HepG2 (cell line): ENCODE measurements around the gene CLIC5. TPM values are rescaled to one million over a fixed set of nuclear protein-coding genes. Genes with fewer than 3 reads are reported as not detected.

Experiments used
- ATAC-seq: fragments of 200-7000 bp; cut with Tn5 transposase; 3 replicates; pipeline ENCODE4 v1.9.1; 2020; ENCODE audit warnings: mild to moderate bottlenecking, moderate library complexity
- BruUV-seq: library from RNA; stranded (reverse); fragments of 400-500 nt; replicated peaks from 2 replicates; lab custom pipeline; 2021; lab: Mats Ljungman, UMichigan
- CTCF ChIA-PET: fragments of 300-600 bp; formaldehyde crosslinking; extraction: SDS; loops from one replicate; lab custom pipeline; 2021; ENCODE audit warnings: low total read pairs, inconsistent platforms, low intra/inter-chr PET ratio; lab: Yijun Ruan, JAX
- POLR2A ChIA-PET: fragments of 350-600 bp; sonication (Branson Sonifier 250); formaldehyde crosslinking; loops from one replicate; lab custom pipeline; 2020; ENCODE audit warnings: antibody characterized with exemption, inconsistent platforms; lab: Yijun Ruan, JAX
- DNase-seq: peaks from one replicate; pipeline ENCODE4 v3.0.0-alpha.2; 2015; ENCODE audit warnings: low spot score
- FAIRE-seq: peaks from 3 replicates; lab custom pipeline; 2011; peaks lifted over from hg19 to GRCh38; lab: Jason Lieb, UNC
- H2AFZ ChIP-seq: one replicate; pipeline ENCODE4 v1.6.1; 2011; ENCODE audit warnings: low read length, inconsistent platforms
- H3K27ac ChIP-seq: fragments of 300-600 bp; 3 replicates; pipeline ENCODE4 v1.8.0; 2011; ENCODE audit warnings: mixed run types, mild to moderate bottlenecking, mixed read lengths, low read length, inconsistent platforms; ENCODE audit not compliant: insufficient read depth; ENCODE audit errors: extremely low read length
- H3K27me3 ChIP-seq, 2 experiments: fragments of 200-600 bp in 1 of 2; 2 replicates in 1 of 2; 3 replicates in 1 of 2; pipeline versions ENCODE4 v1.6.0 to v1.8.0; 2011; ENCODE audit warnings: low read length in 2 of 2, mild to moderate bottlenecking in 2 of 2, moderate library complexity in 2 of 2, inconsistent platforms in 1 of 2; ENCODE audit not compliant: insufficient read depth in 2 of 2, control insufficient read depth in 1 of 2
- H3K36me3 ChIP-seq, 2 experiments: fragments of 200-600 bp in 1 of 2; replicated peaks in 1 of 2; 2 replicates in 1 of 2; 3 replicates in 1 of 2; pipeline versions ENCODE4 v1.5.1 to v1.8.0; 2011; ENCODE audit warnings: low read length in 2 of 2, inconsistent platforms in 1 of 2; ENCODE audit not compliant: insufficient read depth in 2 of 2, control insufficient read depth in 1 of 2
- H3K4me1 ChIP-seq: 2 replicates; pipeline ENCODE4 v1.5.1; 2012; ENCODE audit warnings: low read length, inconsistent platforms; ENCODE audit not compliant: insufficient read depth
- H3K4me2 ChIP-seq: 2 replicates; pipeline ENCODE4 v1.6.0; 2011; ENCODE audit warnings: low read depth, low read length, inconsistent platforms
- H3K4me3 ChIP-seq, 3 experiments: fragments of 200-600 bp in 1 of 3; sonication (generic), shearing (Covaris generic) in 1 of 3; replicated peaks in 1 of 3; 2 replicates each; pipeline ENCODE4 v1.5.1; 2011 to 2016; ENCODE audit warnings: low read length in 3 of 3, inconsistent platforms in 2 of 3, low read depth in 2 of 3, mild to moderate bottlenecking in 2 of 3, control low read depth in 1 of 3, mixed read lengths in 1 of 3; ENCODE audit not compliant: insufficient read depth in 1 of 3
- H3K79me2 ChIP-seq: one replicate; pipeline ENCODE4 v1.6.1; 2011; ENCODE audit warnings: low read length, inconsistent platforms; ENCODE audit not compliant: insufficient read depth
- H3K9ac ChIP-seq: 2 replicates; pipeline ENCODE4 v1.6.0; 2011; ENCODE audit warnings: mild to moderate bottlenecking, low read depth, low read length, inconsistent platforms; ENCODE audit not compliant: insufficient read depth
- H3K9me3 ChIP-seq: 2 replicates; pipeline ENCODE4 v1.5.1; 2012; ENCODE audit warnings: mild to moderate bottlenecking, low read length
- H4K20me1 ChIP-seq: 2 replicates; pipeline ENCODE4 v1.6.0; 2011; ENCODE audit warnings: inconsistent platforms, mild to moderate bottlenecking, low read length, moderate library complexity; ENCODE audit not compliant: insufficient read depth
- ETV6 ChIP-seq: sonication (generic); formaldehyde crosslinking; conservative IDR thresholded peaks from 2 replicates; pipeline ENCODE4 v1.4.0; 2020; ENCODE audit warnings: missing genetic modification reagents
- HMG20B ChIP-seq: conservative IDR thresholded peaks from 2 replicates; pipeline ENCODE4 v1.6.1; 2016; ENCODE audit warnings: missing genetic modification reagents, missing compliant biosample characterization
- HOXA3 ChIP-seq: sonication (generic); formaldehyde crosslinking; IDR thresholded peaks from 2 replicates; pipeline ENCODE4 v1.5.0; 2020; ENCODE audit warnings: missing genetic modification reagents
- MBD4 ChIP-seq: IDR thresholded peaks from 2 replicates; pipeline ENCODE4 v1.6.1; 2012; ENCODE audit warnings: low read length, inconsistent platforms, borderline replicate concordance
- MTERF4 ChIP-seq: sonication (generic); formaldehyde crosslinking; IDR thresholded peaks from 2 replicates; pipeline ENCODE4 v1.8.0; 2023; ENCODE audit warnings: mild to moderate bottlenecking, missing genetic modification reagents
- SIN3A ChIP-seq: IDR thresholded peaks from 2 replicates; pipeline ENCODE4 v1.6.1; 2011; ENCODE audit warnings: low read depth, mild to moderate bottlenecking, control low read depth, low read length, borderline replicate concordance
- ZBTB7A ChIP-seq: sonication (generic); formaldehyde crosslinking; IDR thresholded peaks from 2 replicates; pipeline ENCODE4 v1.8.0; 2022; ENCODE audit warnings: mild to moderate bottlenecking, missing genetic modification reagents
- ZMAT5 ChIP-seq: sonication (generic); formaldehyde crosslinking; IDR thresholded peaks from 2 replicates; pipeline ENCODE4 v1.5.0; 2020; ENCODE audit warnings: mild to moderate bottlenecking, low read depth, missing genetic modification reagents, borderline replicate concordance
- ZNF281 ChIP-seq: sonication (generic); formaldehyde crosslinking; IDR thresholded peaks from 2 replicates; pipeline ENCODE4 v1.4.0; 2020; ENCODE audit warnings: missing genetic modification reagents, borderline replicate concordance
- ZNF329 ChIP-seq: sonication (generic); formaldehyde crosslinking; IDR thresholded peaks from 2 replicates; pipeline ENCODE4 v1.9.0; 2021; ENCODE audit warnings: low read depth, mild to moderate bottlenecking, missing genetic modification reagents
- ZNF367 ChIP-seq: sonication (generic); formaldehyde crosslinking; IDR thresholded peaks from 2 replicates; pipeline ENCODE4 v1.4.0; 2020; ENCODE audit warnings: missing genetic modification reagents, borderline replicate concordance
- ZNF652 ChIP-seq: IDR thresholded peaks from 2 replicates; pipeline ENCODE4 v1.6.1; 2016; ENCODE audit warnings: low read depth, borderline replicate concordance
- ZNF687 ChIP-seq: sonication (generic); formaldehyde crosslinking; IDR thresholded peaks from 2 replicates; pipeline ENCODE4 v1.5.1; 2020; ENCODE audit warnings: mild to moderate bottlenecking, missing genetic modification reagents, moderate library complexity
- ZNF768 ChIP-seq: sonication (generic); formaldehyde crosslinking; IDR thresholded peaks from 2 replicates; pipeline ENCODE4 v1.4.0; 2020; ENCODE audit warnings: missing genetic modification reagents
- WGBS: methylation state at CpG from one replicate; pipeline ENCODE4 v1.1.6; 2017; ENCODE audit warnings: low lambda C conversion rate; 5-methylcytosine and 5-hydroxymethylcytosine counted together
- in situ Hi-C: cut with HindIII; loops from 2 replicates; pipeline ENCODE4 v1.10.0; 2017; ENCODE audit warnings: low pct_unique_long_range_greater_than_20kb; ENCODE audit not compliant: extremely low pct_ligation_motif_present
- intact Hi-C: fragments of 100-400 bp; cut with micrococcal nuclease; formaldehyde crosslinking; loops from one replicate; pipeline ENCODE4 v1.10.0; 2022; ENCODE audit not compliant: unreplicated experiment
- polyA plus RNA-seq, 8 experiments: library from polyadenylated mRNA; depleted of rRNA in 3 of 8; stranded (reverse) in 7 of 8; unstranded in 1 of 8; fragments of >200 nt; fragmentation: Illumina TruSeq in 4 of 8; extraction: Trizol in 4 of 8; gene quantifications; 2 replicates each; pipeline versions ENCODE4 v1.2.1 to v1.2.3, GENCODE V29; 2011 to 2016; ENCODE audit warnings: low read depth in 4 of 8, missing spikeins in 1 of 8, mixed read lengths in 1 of 8; ENCODE audit not compliant: insufficient read depth in 1 of 8
- total RNA-seq, 5 experiments: library from RNA; depleted of rRNA; stranded (reverse); fragments of >200 nt; fragmentation: Illumina TruSeq; extraction: Trizol; gene quantifications; 2 replicates each; pipeline ENCODE4 v1.2.3, GENCODE V29; 2016; ENCODE audit warnings: low read depth in 1 of 5

The CLIC5 gene
- total and polyA plus RNA-seq, 2 of the 13 experiments (the other 11 are each of a cell fraction or from before 2014, with no cell fraction given) = not detected

DNA sequence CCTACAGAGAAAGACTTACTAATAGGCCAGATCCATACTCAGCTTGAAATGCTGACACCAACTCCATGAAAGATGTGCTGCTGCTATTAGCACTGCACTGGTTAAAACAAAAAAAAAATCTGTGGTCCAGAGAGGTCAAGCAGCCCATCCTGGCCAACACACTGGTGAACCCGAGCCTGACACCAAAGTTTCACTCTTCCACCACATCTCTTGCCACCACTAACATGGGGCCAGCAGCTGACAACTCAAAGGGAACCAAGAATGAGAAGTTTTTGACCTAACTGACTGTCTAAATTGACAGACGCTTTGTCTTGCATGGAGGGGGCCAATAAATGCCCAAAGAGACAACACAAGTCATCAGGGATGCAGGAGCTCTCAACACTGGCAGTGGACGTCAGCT lies 5.4 kb downstream of the CLIC5 start:
- H3K9ac ChIP-seq = no peak overlapping the region
- ChIA-PET CTCF (no interaction called here), POLR2A (no interaction called here)
- H3K36me3 ChIP-seq = no peaks in the 10 kb centered on the region
- no peak overlapping the region for H2AFZ ChIP-seq
- no peaks in the 10 kb centered on the region for H4K20me1 ChIP-seq
- ATAC-seq (no peak), DNase-seq (no peak), FAIRE-seq (no peak)
- H3K79me2 ChIP-seq = no peaks in the 10 kb centered on the region
- intact Hi-C loops = no loop called here
- H3K9me3 ChIP-seq = no peaks in the 10 kb centered on the region
- in situ Hi-C loops = no loop called here
- peaks cover 15% of the 10 kb centered on the region for H3K4me1 ChIP-seq
- H3K4me2 ChIP-seq = no peak overlapping the region
- no peak for TF ChIP-seq ZNF329 (CRISPR knock-in tag)
- no peak for TF ChIP-seq SIN3A
- no peak for TF ChIP-seq MBD4
- no peak for TF ChIP-seq ETV6
- no peak for TF ChIP-seq ZNF652 (CRISPR knock-in tag)
- TF ChIP-seq ZBTB7A = no peak
- no peak for TF ChIP-seq ZNF687 (CRISPR knock-in tag)
- no peak for TF ChIP-seq ZNF768 (CRISPR knock-in tag)
- no peak for TF ChIP-seq HMG20B (CRISPR knock-in tag)
- no peak for TF ChIP-seq HOXA3 (CRISPR knock-in tag)
- no peak for TF ChIP-seq MTERF4 (CRISPR knock-in tag)
- TF ChIP-seq ZNF281 (CRISPR knock-in tag) = no peak
- no peak for TF ChIP-seq ZMAT5 (CRISPR knock-in tag)
- no peak for TF ChIP-seq ZNF367
- no peak overlapping the region for H3K27ac ChIP-seq
- WGBS = 0% methylated on average over 3 of the region's 3 CpGs
- H3K27me3 ChIP-seq = peaks cover 0 to 27% of the 10 kb centered on the region in 2 experiments; a peak in 4 of 5 replicates
- no TSS peak for BruUV-seq
- no peak overlapping the region for H3K4me3 ChIP-seq
